GM21526 (cell line): ENCODE measurements around the gene USP15.
A peak's percentile ranks its signal among the peaks of the same experiment; 100 is the strongest.
"Not testable (repeated sequence)": the region's sequence is repeated elsewhere in the genome, so short reads cannot be mapped to it uniquely, and the experiment has no call there.

Experiments
- ATAC-seq: cut with Tn5 transposase; IDR thresholded peaks from one replicate; pipeline ENCODE4 v1.9.1; 2021; ENCODE audit warnings: moderate library complexity; ENCODE audit not compliant: unreplicated experiment, low FRiP score

USP15 gene

DNA sequence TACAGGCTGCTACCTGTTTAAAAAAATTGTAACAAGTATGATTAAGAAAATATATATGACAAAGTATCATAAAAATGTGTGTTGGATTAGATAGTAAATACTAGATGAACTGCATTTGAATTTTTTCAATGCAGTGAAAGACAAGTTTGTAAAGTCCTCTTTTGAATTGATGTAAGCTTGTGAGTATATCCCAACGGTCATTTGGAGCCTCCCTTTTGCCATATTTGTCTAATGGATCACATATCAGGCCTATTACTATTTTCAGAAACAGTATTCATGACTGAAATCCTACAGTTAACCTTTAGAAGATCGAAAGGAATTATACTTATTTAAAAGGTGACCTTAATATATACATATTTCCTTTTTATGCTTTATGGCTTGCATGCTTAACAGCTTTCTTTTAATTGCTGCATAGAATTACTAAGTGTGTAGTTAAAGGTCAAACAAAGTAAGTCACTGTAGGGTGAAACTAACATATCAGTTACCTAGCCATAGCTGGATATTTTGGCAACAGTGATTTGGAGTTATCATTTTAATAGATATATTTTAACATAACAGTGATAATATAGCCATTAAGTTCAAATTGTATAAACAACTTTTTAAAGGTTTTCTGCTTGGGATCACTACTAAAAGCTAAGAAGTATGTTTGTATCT, 53.6 kb downstream of the USP15 start:
- ATAC-seq, result no peak

DNA sequence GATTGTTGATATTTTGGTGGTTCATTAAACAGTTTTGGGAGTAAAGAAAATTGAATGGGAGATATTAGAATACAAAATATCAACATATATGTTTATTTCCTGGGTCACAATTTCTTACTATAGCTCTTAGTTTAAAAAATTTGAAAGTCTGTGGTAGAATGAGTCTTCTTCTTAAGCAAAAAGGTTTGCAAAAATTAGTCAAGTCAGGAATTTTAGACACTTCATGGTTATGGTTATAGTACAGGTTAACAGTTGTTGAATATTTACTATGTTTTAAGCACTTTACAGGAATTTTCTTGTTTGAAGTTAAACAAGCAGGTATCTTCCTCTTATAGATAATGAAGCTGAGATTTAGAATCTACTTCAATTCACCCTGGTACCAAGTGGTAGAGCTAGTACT, 56.8 kb downstream of the USP15 start:
- ATAC-seq, result no peak

DNA sequence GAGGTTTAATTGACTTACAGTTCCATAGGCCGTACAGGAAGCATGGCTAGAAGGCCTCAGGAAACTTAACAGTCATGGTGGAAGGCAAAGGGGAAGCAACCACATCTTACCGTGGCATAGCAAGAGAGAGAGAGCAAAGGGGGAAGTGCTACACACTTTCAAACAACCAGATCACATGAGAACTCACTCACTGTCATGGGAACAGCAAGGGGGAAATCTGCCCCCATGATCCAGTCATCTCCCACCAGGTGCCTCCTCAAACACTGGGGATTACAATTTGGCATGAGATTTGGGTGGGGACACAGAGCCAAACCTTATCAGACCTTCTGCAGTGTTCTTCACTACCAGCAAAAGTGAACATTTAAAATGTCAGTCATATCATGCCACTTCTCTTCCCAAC, 58.9 kb downstream of the USP15 start:
- no peak for ATAC-seq

DNA sequence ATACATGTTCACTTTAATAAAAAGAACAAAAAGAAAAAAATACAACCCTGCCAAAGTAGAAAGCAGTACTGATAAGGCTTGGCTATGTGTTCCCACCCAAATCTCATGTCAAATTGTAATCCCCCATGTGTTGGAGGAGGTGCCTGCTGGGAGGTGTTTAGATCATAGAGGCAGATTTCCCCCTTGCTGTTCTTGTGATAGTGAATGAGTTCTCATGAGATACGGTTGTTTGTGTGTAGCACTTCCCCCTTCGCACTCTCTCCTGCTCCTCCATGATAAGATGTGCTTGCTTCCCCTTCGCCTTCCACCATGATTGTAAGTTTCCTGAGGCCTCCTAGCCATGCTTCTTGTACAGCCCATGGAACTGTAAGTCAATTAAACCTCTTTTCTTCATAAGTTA, 59.9 kb downstream of the USP15 start:
- no peak for ATAC-seq

- no peak for ATAC-seq
Measured at GRCh38 chr12:62323386-62323785, 63.2 kb downstream of the USP15 start.

DNA sequence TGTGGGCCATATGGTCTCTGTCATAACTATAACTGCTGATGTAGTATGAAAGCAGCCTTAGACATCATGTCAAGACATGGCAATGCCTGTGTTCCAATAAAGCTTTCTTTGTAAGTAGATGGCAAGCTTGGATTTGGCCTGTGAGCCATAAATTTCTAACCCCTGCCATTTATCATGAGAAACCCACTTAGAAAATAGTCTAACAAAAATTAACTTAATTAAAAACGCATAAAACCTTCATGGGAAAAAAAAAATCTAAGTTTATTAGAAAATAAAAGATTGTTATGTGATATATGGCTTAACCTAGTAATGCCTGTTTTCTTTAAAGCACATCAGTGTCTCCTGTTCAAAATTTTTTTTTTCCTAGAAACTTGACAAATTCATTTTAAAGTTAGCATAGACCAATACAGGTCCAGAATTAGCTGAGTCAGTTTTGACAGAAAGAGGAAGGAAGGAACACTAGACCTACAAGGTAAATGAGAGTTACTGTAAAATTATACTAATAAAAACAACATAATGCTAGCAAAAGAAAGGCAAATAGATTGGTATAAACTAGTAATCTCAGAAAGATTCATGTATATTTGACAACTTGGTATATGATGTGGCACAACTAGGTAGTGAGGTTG, 68.2 kb downstream of the USP15 start:
- no peak for ATAC-seq

- peak; percentile 63 for ATAC-seq
Measured at GRCh38 chr12:62331306-62331705, 71.1 kb downstream of the USP15 start.

DNA sequence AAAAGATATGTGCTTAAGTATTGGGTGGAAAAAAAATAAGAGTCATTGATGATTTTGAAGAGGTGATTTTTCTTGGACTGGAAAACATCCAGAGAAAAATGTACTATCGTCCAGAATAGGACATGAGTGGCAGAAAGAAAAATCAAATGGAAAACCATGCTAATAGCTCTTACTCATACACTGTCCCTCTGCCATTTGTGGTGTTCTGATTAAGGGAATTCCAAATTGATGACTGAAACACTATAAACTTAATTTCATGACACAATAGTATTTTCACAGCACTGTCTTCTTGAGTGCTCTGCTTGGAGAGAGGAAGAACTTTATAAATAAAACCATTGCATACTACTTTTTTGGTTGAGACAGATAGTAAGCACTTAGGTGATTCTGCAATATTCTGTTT, 72.4 kb downstream of the USP15 start:
- no peak for ATAC-seq

DNA sequence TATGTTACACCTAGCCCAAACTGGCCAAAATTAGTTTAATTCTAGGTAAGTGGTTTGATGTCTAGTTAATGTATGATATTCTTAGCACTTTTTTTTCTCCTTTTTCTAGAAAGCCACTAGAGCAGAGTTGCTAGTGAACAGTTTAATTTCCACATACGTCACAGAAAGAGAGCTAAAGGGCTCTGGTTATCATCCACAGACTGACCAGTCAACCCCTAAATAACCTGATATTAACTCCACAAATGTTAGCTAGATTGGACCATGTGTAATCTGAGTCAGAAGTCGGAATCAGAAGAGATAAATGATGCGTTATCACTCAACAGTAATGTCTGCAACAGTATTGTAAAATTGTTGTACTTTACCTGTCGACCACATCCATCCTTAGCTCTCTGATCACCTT, 74.9 kb downstream of the USP15 start:
- no peak for ATAC-seq

DNA sequence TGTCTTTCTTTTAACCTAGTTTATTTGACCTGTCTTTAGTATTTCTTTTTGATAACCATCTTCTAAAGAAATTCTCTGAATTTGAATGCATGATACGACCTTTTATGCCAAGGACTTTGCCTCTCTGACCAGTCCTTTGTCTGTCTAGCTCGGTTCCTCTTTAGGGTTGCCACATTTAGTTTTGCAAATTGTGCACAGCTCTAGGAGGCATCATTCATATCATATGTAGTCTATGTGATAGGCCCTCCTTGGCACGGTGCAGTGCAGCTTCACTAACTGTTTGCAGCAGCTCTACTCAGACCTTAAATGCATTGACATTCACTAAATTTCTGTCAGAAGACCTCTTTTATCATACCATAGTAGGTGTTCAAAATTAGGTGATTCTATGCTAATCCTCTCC, 75.6 kb downstream of the USP15 start:
- no peak for ATAC-seq

DNA sequence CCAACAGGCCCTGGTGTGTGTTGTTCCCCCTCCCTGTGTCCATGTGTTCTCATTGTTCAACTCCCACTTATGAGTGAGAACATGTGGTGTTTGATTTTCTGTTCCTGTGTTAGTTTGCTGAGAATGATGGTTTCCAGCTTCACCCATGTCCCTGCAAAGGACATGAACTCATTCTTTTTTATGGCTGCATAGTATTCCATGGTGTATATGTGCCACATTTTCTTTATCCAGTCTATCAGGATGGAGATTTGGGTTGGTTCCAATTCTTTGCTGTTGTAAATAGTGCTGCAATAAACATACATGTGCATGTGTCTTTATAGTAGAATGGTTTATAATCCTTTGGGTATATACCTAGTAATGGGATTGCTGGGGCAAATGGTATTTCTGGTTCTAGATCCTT, 77.4 kb downstream of the USP15 start:
- ATAC-seq, result not testable (repeated sequence)

GRCh38 chr12:62342614-62343303, 82.6 kb downstream of the USP15 start:
- ATAC-seq, result not testable (repeated sequence)

GRCh38 chr12:62343304-62344120, 83.3 kb downstream of the USP15 start:
- ATAC-seq, result not testable (repeated sequence)

DNA sequence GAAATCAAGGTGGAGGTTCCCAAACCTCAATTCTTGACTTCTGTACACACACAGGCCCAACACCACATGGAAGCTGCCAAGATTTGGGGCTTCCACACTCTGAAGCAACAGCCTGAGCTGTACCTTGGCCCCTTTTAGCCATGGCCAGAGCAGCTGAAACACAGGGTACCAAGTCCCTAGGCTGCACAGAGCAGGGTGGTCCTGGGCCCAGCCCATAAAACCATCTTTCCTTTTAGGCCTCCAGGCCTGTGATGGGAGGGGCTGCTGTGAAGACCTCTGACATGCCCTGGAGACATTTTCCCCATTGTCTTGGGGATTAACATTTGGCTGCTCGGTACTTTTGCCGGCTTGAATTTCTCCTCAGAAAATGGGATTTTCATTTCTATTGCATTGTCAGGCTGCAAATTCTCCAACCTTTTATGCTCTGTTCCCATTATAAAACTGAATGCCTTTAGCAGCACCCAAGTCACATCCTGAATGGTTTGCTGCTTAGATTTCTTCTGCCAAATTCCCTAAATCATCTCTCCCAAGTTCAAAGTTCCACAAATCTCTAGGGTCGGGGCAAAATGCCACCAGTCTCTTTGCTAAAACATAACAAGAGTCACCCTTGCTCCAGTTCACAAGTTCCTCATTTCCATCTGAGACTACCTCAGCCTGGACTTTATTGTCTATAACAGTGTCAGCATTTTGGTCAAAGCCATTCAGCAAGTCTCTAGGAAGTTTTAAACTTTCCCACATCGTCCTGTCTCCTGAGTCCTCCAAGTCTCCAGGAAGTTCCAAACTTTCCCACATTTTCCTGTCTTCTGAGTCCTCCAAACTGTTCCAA, 84.7 kb downstream of the USP15 start:
- not testable (repeated sequence) for ATAC-seq

GRCh38 chr12:62345667-62346066, 85.5 kb downstream of the USP15 start:
- ATAC-seq, result no peak

DNA sequence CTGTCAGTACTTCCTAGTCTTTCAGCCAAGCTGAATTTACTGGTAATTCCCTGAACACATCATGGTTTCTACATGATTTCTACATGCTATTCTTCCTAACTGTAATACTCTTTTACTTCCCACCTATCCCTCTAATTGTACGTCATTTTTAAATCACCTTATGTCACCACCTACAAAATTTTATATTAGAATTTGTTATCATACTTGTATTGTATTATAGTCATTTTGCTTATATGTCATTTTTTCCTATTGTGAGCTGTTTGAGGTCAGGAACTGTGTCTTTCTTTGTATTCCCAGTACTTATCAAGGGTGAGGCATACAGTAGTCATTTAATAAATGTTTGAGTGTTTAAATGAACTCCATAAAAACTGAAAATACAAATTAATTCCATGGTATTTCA, 86.6 kb downstream of the USP15 start:
- no peak for ATAC-seq

GRCh38 chr12:62347922-62348650, 87.9 kb downstream of the USP15 start:
- ATAC-seq, result no peak

DNA sequence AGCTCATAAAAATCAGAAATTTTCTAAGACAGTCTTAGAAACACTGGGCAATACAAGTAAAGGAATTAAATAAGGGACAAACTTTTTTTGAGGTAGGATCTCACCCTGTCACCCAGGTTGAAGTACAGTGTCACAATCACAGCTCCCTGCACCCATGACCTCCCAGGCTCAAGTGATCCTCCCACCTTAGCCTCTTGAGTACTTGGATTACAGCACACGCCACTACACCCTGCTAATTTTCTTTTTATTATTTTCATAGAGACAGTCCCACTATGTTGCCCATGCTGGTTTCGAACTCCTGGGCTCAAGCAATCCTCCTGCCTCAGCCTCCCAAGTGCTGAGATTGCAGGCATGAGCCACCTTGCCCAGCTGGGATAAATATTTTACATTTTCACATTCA, 90.3 kb downstream of the USP15 start:
- no peak for ATAC-seq

DNA sequence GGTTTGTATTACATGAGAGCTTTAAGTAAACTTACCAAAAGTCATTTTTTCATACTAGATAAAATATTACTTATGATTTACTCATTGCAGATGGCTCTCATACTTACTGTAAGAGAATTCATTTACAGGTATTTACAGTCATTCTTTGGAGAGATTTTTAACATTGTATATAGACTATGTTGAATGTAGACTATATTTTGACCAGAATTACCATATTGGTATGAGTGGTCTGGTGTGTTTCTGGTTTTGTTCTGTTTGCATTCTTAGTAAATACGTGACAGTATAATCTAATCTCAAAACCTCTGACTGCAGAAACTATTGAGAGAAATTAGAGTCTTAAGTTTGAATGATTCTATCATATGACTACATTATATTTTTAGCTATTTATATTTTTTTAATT, 91.1 kb downstream of the USP15 start:
- no peak for ATAC-seq

DNA sequence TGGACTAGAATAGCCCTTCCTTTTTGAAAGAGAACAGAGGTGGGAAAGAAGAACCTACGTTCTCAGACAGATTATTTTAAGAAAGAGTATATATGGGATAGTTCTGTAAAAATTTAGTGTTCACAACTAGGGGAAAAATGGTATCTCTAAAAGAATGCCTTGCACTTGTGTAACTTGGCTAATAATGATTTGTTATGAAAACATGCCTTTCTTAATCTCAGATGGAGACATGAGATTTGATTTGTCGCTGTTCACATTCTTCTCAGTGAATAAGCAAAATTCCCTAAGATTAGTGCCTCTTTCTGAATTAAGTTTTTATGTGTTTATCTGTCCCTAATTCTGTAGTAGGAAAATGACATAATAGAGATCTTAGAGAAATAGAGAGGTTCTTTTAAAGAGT, 100.8 kb downstream of the USP15 start:
- no peak for ATAC-seq
